Measurements from ENCODE around the gene ARL2BP. TPM values are rescaled to one million over a fixed set of nuclear protein-coding genes. Genes with fewer than 3 reads are reported as not detected.

The ARL2BP gene
- total RNA-seq, 4 donors from 2014 or later: 48.8 to 67.3 (median 65.0) TPM

DNA sequence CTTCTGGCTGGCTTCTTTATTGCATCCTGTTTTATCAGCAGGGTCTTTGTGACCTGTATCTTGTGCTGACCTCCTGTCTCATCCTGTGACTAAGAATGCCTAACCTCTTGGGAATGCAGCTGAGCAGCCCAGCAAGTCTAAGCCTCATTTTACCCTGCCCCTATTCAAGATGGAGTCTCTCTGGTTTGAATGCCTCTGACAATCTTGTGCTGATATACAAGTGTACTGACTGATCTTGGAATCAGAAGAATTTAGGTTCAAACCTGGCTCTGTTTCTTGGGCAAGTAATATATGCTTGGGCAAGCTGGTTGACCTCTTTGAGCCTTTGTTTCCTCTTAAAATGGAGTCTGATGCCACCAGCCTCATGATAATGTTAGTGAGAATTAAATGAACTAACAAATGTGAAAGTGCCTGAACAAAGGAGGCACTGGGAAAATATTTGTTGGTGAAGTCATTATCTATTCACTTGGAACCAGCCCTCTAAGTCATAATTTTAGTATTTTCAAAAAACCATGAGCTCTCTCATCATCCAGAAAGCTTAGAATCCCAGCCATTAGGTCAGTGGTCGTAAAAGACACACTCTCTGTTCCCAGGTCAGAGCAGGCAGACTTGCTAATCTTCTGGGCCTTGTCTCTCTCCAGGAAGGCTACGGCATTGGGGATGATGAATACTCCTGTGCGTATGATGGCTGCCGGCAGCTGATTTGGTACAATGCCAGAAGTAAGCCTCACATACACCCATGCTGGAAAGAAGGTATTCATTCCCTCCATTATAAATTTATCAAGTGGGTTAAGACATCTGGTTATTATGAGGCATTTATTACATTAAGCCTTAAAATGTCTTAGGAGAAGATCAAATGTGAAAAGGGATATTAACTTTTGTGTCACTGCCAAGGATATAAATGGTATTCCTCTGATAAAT, 18.1 kb upstream of the ARL2BP start:
- no peak for DNase-seq (ENCODE audit: low spot score)
- TF ChIP-seq, protein P1, sequence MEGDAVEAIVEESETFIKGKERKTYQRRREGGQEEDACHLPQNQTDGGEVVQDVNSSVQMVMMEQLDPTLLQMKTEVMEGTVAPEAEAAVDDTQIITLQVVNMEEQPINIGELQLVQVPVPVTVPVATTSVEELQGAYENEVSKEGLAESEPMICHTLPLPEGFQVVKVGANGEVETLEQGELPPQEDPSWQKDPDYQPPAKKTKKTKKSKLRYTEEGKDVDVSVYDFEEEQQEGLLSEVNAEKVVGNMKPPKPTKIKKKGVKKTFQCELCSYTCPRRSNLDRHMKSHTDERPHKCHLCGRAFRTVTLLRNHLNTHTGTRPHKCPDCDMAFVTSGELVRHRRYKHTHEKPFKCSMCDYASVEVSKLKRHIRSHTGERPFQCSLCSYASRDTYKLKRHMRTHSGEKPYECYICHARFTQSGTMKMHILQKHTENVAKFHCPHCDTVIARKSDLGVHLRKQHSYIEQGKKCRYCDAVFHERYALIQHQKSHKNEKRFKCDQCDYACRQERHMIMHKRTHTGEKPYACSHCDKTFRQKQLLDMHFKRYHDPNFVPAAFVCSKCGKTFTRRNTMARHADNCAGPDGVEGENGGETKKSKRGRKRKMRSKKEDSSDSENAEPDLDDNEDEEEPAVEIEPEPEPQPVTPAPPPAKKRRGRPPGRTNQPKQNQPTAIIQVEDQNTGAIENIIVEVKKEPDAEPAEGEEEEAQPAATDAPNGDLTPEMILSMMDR (IDR thresholded peaks at IDR 0.05): no peak
- peak; percentile 55 for ATAC-seq (ENCODE audit: low FRiP score)

DNA sequence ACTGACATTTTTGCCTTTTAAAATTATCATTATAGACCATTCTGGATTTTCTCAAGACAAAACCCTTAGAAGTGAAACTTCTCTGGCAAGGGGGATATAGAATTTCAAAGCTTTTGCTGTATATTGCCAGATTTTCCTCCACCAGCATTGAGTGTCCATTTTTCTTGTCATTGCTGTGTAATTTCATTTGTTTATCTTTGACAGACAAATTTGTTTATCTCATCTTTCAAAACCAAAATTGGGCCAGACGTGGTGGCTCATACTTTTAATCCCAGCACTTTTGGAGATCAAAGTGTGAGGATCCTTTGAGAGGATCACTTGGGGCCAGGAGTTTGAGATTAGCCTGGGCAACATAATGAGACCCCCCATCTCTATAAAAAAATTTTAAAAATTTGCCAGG, 16.0 kb upstream of the ARL2BP start:
- DNase-seq (ENCODE audit: low spot score) (no peak), ATAC-seq (ENCODE audit: low FRiP score) (no peak)
- TF ChIP-seq, protein P1 (IDR thresholded peaks at IDR 0.05): no peak

DNA sequence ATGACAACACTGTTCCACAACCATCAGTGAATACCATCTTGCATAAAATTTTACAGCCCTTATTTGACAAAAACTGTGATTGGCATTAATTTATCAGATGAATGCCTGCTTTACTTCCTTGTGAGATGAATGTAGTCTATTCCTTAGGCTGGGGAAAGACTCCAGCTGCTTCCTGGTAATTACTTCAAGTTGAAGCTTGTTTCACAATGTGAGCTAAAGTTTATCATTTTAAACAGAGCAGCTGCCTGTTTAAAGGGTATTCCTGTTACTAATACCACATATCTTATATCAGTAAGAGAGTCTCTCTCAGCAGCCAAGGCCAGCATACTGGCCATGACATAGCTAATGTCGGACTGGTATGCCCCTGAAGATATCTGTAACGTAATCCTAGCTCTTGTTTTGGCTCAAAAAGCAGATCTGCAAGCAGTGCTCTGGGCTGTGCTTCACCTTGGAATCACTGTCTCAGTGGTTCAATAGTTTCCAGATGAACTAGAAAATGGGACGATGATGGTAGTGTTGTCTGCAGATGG, 13.2 kb upstream of the ARL2BP start:
- DNase-seq (ENCODE audit: low spot score) (no peak), ATAC-seq (ENCODE audit: low FRiP score) (no peak)
- TF ChIP-seq, protein P1 (IDR thresholded peaks at IDR 0.05): no peak

DNA sequence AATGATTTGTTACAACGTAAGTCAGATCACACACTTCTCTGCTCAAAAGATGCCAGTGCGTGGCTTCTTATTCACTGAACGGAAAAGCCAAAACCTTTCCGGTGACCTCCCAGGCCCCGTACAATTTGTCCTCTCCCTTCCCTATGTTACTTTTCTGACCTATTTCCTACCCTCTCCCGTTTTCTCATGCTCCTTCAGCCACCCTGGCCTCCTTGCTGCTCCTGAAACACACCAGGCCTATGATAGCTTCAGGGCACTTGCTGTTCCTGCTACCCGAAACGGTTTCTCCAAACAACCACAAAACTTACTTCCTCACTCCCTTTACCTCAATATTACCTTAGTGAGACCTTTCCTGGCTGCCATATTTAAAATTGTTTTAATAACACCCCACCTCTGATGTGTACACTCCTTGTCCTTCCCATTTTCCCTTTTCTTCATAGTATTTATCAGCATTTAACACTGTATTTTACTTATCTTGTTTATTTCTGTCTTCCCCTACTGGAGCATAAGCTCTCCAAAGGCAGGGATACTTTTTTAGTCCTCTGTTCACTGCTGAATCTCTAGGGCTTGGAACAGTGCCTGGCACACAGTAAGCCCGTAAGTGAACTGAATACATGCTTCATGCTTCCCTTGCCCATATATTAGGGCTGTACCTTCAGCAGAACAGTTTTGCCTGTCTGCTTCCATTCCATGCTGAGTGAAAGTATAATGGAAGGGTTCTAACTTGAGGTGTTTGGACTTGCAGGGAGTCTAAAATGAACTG, 10.9 kb upstream of the ARL2BP start:
- TF ChIP-seq, protein P1 (IDR thresholded peaks at IDR 0.05): no peak
- no peak for ATAC-seq (ENCODE audit: low FRiP score)
- no peak for DNase-seq (ENCODE audit: low spot score)

DNA sequence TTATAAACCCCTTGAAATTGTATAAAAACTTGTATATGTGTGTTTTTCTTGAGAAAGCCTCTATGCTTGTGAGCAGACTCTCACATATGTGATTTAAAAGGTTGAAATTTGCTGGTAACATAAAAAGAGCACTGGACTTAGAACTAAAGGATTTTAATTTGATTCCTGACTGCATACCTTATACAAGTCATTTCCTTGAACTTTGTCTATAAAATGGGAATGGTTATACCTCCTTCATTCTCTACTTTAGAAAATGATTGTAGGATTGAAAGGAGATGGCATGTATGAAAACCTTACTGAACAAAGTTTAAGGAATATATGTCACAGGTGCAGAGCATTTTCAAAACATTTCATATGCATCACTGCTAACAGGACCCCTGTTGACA, 10.4 kb upstream of the ARL2BP start:
- ATAC-seq (ENCODE audit: low FRiP score): no peak
- no peak for DNase-seq (ENCODE audit: low spot score)
- TF ChIP-seq, protein P1 (IDR thresholded peaks at IDR 0.05): no peak

DNA sequence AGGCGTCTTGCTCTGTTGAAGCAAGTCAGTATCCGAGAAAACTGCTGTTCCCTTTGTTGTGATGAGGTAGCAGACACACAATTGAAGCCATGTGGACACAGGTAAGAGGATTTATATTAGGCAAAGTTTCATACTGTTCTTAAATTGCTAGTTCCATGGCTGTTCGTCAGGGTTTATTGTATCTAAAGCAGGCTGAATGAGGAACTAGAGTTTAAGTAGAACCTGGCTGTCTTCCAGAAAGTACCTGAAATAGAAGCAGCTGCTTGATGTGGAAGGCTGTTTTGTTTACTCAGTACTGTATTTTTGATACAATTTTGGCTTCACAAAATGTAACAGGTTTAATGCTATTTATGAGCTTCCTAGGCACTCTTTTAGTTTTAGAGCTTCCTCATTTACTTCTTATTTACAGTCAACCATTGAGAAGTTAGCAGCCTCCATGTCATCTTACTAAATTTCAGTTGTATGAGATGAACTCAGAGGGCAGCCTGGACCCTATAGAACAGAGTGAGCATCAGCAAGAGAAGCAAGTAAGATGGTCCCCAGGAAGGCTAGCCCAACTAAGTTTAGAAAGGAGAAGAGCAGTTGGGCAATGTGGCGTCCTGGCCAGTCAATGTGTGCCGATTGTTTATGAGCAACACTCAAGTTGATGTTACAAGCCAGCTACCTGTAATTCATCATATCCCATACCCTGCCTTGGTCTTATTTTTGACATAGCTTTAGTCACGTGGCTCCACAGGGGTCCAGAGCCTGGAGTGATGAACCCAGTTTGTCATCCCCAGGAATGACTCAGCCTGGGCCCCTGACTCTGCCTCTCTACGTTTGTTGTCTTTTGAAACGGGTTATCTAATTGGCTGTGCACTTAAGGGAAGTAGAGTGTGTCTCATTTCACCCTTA, 9.7 kb upstream of the ARL2BP start:
- TF ChIP-seq, protein P1 (IDR thresholded peaks at IDR 0.05): no peak
- no peak for ATAC-seq (ENCODE audit: low FRiP score)
- DNase-seq (ENCODE audit: low spot score): no peak

Data from omental fat pad (tissue), 4 donors.